OCI-LY7 (cell line): Measurements from ENCODE around the gene LMOD3. TPM values are rescaled to one million over a fixed set of nuclear protein-coding genes. Genes with fewer than 3 reads are reported as not detected.

ENCODE experiments used
- BruUV-seq: library from RNA; stranded (reverse); fragments of 400-500 nt; replicated peaks from 2 replicates; lab custom pipeline; 2021; lab: Mats Ljungman, UMichigan
- CTCF ChIA-PET: fragments of 300-600 bp; sonication (Branson Sonifier 250); formaldehyde crosslinking; loops from one replicate; lab custom pipeline; 2022; ENCODE audit warnings: antibody characterized with exemption; ENCODE audit not compliant: unreplicated experiment; lab: Charles Lee
- POLR2A ChIA-PET: fragments of 300-600 bp; sonication (Branson Sonifier 250); formaldehyde crosslinking; loops from one replicate; lab custom pipeline; 2022; ENCODE audit warnings: antibody characterized with exemption; lab: Charles Lee
- DNase-seq: peaks from one replicate; pipeline ENCODE4 v3.0.0-alpha.2; 2015; ENCODE audit warnings: low spot score
- H2AFZ ChIP-seq: fragments of 200-600 bp; sonication (generic), shearing (Covaris generic); 2 replicates; pipeline ENCODE4 v1.6.1; 2014; ENCODE audit warnings: mild to moderate bottlenecking, antibody characterized with exemption, low read length, moderate library complexity
- H3K27ac ChIP-seq: fragments of 200-600 bp; sonication (generic); 2 replicates; pipeline ENCODE4 v1.5.1; 2014; ENCODE audit warnings: mixed run types, low read depth, mild to moderate bottlenecking, moderate library complexity, low read length, inconsistent platforms; ENCODE audit not compliant: poor library complexity, severe bottlenecking
- H3K36me3 ChIP-seq: fragments of 200-600 bp; sonication (generic); 2 replicates; pipeline ENCODE4 v1.6.1; 2014; ENCODE audit warnings: mild to moderate bottlenecking, antibody characterized with exemption, low read length, moderate library complexity, mixed read lengths; ENCODE audit not compliant: insufficient read depth
- H3K4me1 ChIP-seq: fragments of 200-600 bp; sonication (generic); 2 replicates; pipeline ENCODE4 v1.5.1; 2014; ENCODE audit warnings: mild to moderate bottlenecking, low read length; ENCODE audit not compliant: insufficient read depth, poor library complexity, severe bottlenecking
- H3K4me2 ChIP-seq: fragments of 200-600 bp; sonication (generic); 2 replicates; pipeline ENCODE4 v1.6.1; 2014; ENCODE audit warnings: mild to moderate bottlenecking, low read length
- H3K4me3 ChIP-seq: fragments of 200-600 bp; sonication (generic); 2 replicates; pipeline ENCODE4 v1.5.1; 2014; ENCODE audit warnings: mild to moderate bottlenecking, low read depth, low read length; ENCODE audit not compliant: poor library complexity, severe bottlenecking
- H3K79me2 ChIP-seq: fragments of 200-600 bp; sonication (generic); 2 replicates; pipeline ENCODE4 v1.6.1; 2016; ENCODE audit warnings: low read depth, mild to moderate bottlenecking, low read length, moderate library complexity, mixed read lengths; ENCODE audit not compliant: insufficient read depth
- H3K9me2 ChIP-seq: fragments of 200-600 bp; sonication (generic); 2 replicates; pipeline ENCODE4 v1.6.1; 2016; ENCODE audit warnings: mild to moderate bottlenecking, low read length, mixed read lengths; ENCODE audit not compliant: insufficient read depth
- H3K9me3 ChIP-seq: fragments of 200-600 bp; sonication (generic); 2 replicates; pipeline ENCODE4 v1.6.1; 2014; ENCODE audit warnings: mild to moderate bottlenecking, mixed run types, low read length, mixed read lengths
- H4K20me1 ChIP-seq: fragments of 200-600 bp; sonication (generic); 2 replicates; pipeline ENCODE4 v1.6.1; 2014; ENCODE audit warnings: mild to moderate bottlenecking, antibody characterized with exemption, low read length, moderate library complexity, mixed read lengths; ENCODE audit not compliant: insufficient read depth
- CTCF ChIP-seq: fragments of 200-600 bp; sonication (generic); conservative IDR thresholded peaks from 2 replicates; pipeline ENCODE4 v1.5.1; 2014; ENCODE audit warnings: mild to moderate bottlenecking, antibody characterized with exemption, low read length, moderate library complexity, mixed read lengths
- EZH2phosphoT487 ChIP-seq: fragments of 200-600 bp; sonication (generic); IDR thresholded peaks from 2 replicates; pipeline ENCODE4 v1.6.1; 2018; ENCODE audit warnings: low read depth, borderline replicate concordance, mild to moderate bottlenecking, mixed run types, antibody characterized with exemption, low read length, moderate library complexity, mixed read lengths
- intact Hi-C: fragments of 100-400 bp; cut with micrococcal nuclease; formaldehyde crosslinking; loops from one replicate; pipeline ENCODE4 v1.10.0; 2022; ENCODE audit not compliant: unreplicated experiment
- total RNA-seq, 2 experiments: library from RNA; depleted of rRNA in 1 of 2; stranded (reverse); fragments of >200 nt in 1 of 2; shearing (Covaris generic) in 1 of 2; gene quantifications; 2 replicates each; pipeline ENCODE4 v1.2.3, GENCODE V29; 2014 to 2022

The LMOD3 gene
- total RNA-seq, 2 experiments from 2014 or later = not detected

- TF ChIP-seq CTCF = no peak
- no peak for TF ChIP-seq EZH2phosphoT487
These were observed 8.3 kb upstream of the LMOD3 start for GRCh38 chr3:69130689-69131088.

GRCh38 chr3:69129531-69129930, 7.1 kb upstream of the LMOD3 start:
- BruUV-seq = no TSS peak
- no peaks in the 10 kb centered on the region for H3K36me3 ChIP-seq
- H2AFZ ChIP-seq = no peak overlapping the region
- TF ChIP-seq CTCF = no peak
- no peak for TF ChIP-seq EZH2phosphoT487
- no peaks in the 10 kb centered on the region for H4K20me1 ChIP-seq
- no peaks in the 10 kb centered on the region for H3K4me1 ChIP-seq
- DNase-seq = no peak
- intact Hi-C loops = no loop called here
- H3K27ac ChIP-seq = no peak overlapping the region
- H3K9me2 ChIP-seq = no peaks in the 10 kb centered on the region
- ChIA-PET CTCF (no interaction called here), POLR2A (no interaction called here)
- no peaks in the 10 kb centered on the region for H3K79me2 ChIP-seq
- no peak overlapping the region for H3K4me3 ChIP-seq
- H3K9me3 ChIP-seq = no peaks in the 10 kb centered on the region
- no peak overlapping the region for H3K4me2 ChIP-seq

More at GRCh38 chr3:69130689-69131088, 8.3 kb upstream of the LMOD3 start:
- Histone ChIP-seq H3K4me2 (no peak overlapping the region), H3K36me3 (no peaks in the 10 kb centered on the region), H3K4me1 (no peaks in the 10 kb centered on the region), H2AFZ (no peak overlapping the region), H3K9me2 (no peaks in the 10 kb centered on the region), H3K4me3 (no peak overlapping the region), H4K20me1 (no peaks in the 10 kb centered on the region), H3K27ac (no peak overlapping the region), H3K9me3 (no peaks in the 10 kb centered on the region), H3K79me2 (no peaks in the 10 kb centered on the region)
- ChIA-PET POLR2A (interaction anchor here (0.9 kb wide), 1 partner anchor 860 kb away, joined by 3 read pairs; no protein-coding TSS in a partner anchor), CTCF (no interaction called here)
- DNase-seq = no peak
- intact Hi-C loops = no loop called here
- BruUV-seq = no TSS peak

DNA sequence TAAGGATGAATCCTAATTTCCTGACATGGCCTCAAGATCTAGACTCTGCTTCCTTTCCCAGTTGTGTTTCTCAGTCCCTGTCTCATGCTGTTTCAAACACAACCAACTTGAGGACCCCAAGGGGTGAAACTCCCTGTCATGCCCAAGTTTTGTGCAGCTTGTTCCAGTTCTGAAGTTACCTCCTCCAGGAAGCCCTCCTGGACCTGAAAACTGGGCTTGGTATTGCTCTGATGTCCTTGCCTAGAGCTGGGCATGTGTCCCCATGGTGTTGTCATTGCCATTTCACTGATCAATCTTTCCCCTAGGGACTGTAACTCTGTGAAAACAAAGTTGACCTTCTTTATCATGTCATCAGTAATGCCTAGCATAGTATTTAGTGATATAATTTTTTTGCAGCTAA, 6.1 kb upstream of the LMOD3 start:
- no peaks in the 10 kb centered on the region for H3K36me3 ChIP-seq
- ChIA-PET POLR2A (interaction anchor here (0.6 kb wide), 1 partner anchor 17 kb away, joined by 3 read pairs; no protein-coding TSS in a partner anchor), CTCF (no interaction called here)
- H3K9me2 ChIP-seq = no peaks in the 10 kb centered on the region
- no peak overlapping the region for H3K27ac ChIP-seq
- no peak overlapping the region for H3K4me3 ChIP-seq
- TF ChIP-seq EZH2phosphoT487 (no peak), CTCF (no peak)
- no peaks in the 10 kb centered on the region for H3K4me1 ChIP-seq
- no peak overlapping the region for H3K4me2 ChIP-seq
- no peaks in the 10 kb centered on the region for H3K9me3 ChIP-seq
- no peaks in the 10 kb centered on the region for H3K79me2 ChIP-seq
- no peak overlapping the region for H2AFZ ChIP-seq
- DNase-seq = no peak
- intact Hi-C loops = no loop called here
- no TSS peak for BruUV-seq
- no peaks in the 10 kb centered on the region for H4K20me1 ChIP-seq
